ENCODE measurements around the gene UBN1. TPM values are rescaled to one million over a fixed set of nuclear protein-coding genes. Genes with fewer than 3 reads are reported as not detected.

UBN1 gene
- total and polyA plus RNA-seq, 4 donors, result 13.8 to 17.5 (median 16.3) TPM

GRCh38 chr16:4802659-4803287 lies 44.5 kb upstream of the UBN1 start:
- Histone ChIP-seq H3K27ac (ENCODE audit: low read depth, low read length) (peak overlapping the region; percentile 57), H3K4me1 (ENCODE audit: control insufficient read depth, insufficient read depth, low read length) (peaks cover 25% of the 10 kb centered on the region), H3K4me3 (ENCODE audit: low read depth, low read length) (peak overlapping the region; percentile 58), H3K36me3 (ENCODE audit: control insufficient read depth, insufficient read depth, low read length) (peaks cover 69% of the 10 kb centered on the region), H3K9me3 (ENCODE audit: control insufficient read depth, insufficient read depth, low read length) (no peaks in the 10 kb centered on the region), H3K27me3 (ENCODE audit: control insufficient read depth, insufficient read depth, low read length) (no peaks in the 10 kb centered on the region)
- DNase-seq (ENCODE audit: low read depth in 4 of 6, low spot score in 6 of 6), result peak; percentile 80 to 98 (median 88)
- WGBS (ENCODE audit: insufficient coverage), result 0% methylated on average over 55 of the region's 59 CpGs

GRCh38 chr16:4803401-4803844 lies 43.9 kb upstream of the UBN1 start:
- WGBS (ENCODE audit: insufficient coverage), result 36% methylated on average over 7 of the region's 8 CpGs
- H3K27me3 ChIP-seq (ENCODE audit: control insufficient read depth, insufficient read depth, low read length), result no peaks in the 10 kb centered on the region
- no peak overlapping the region for H3K27ac ChIP-seq (ENCODE audit: low read depth, low read length)
- peaks cover 68% of the 10 kb centered on the region for H3K36me3 ChIP-seq (ENCODE audit: control insufficient read depth, insufficient read depth, low read length)
- peak overlapping the region; percentile 58 for H3K4me3 ChIP-seq (ENCODE audit: low read depth, low read length)
- no peaks in the 10 kb centered on the region for H3K9me3 ChIP-seq (ENCODE audit: control insufficient read depth, insufficient read depth, low read length)
- H3K4me1 ChIP-seq (ENCODE audit: control insufficient read depth, insufficient read depth, low read length), result peaks cover 25% of the 10 kb centered on the region
- no peak for DNase-seq (ENCODE audit: low read depth in 4 of 6, low spot score in 6 of 6)

GRCh38 chr16:4803898-4804762 lies 43.2 kb upstream of the UBN1 start:
- Histone ChIP-seq H3K36me3 (ENCODE audit: control insufficient read depth, insufficient read depth, low read length) (peaks cover 61% of the 10 kb centered on the region), H3K9me3 (ENCODE audit: control insufficient read depth, insufficient read depth, low read length) (no peaks in the 10 kb centered on the region), H3K27ac (ENCODE audit: low read depth, low read length) (no peak overlapping the region), H3K4me3 (ENCODE audit: low read depth, low read length) (no peak overlapping the region), H3K27me3 (ENCODE audit: control insufficient read depth, insufficient read depth, low read length) (no peaks in the 10 kb centered on the region), H3K4me1 (ENCODE audit: control insufficient read depth, insufficient read depth, low read length) (peaks cover 25% of the 10 kb centered on the region)
- DNase-seq (ENCODE audit: low read depth in 4 of 6, low spot score in 6 of 6), result no peak
- whole genome bisulfite sequencing (ENCODE audit: insufficient coverage), result 76% methylated on average over 23 of the region's 26 CpGs

- 94% methylated on average over 11 of the region's 11 CpGs for WGBS (ENCODE audit: insufficient coverage)
- Histone ChIP-seq H3K27ac (ENCODE audit: low read depth, low read length) (no peak overlapping the region), H3K36me3 (ENCODE audit: control insufficient read depth, insufficient read depth, low read length) (peaks cover 59% of the 10 kb centered on the region), H3K4me1 (ENCODE audit: control insufficient read depth, insufficient read depth, low read length) (peaks cover 22% of the 10 kb centered on the region), H3K4me3 (ENCODE audit: low read depth, low read length) (no peak overlapping the region), H3K27me3 (ENCODE audit: control insufficient read depth, insufficient read depth, low read length) (no peaks in the 10 kb centered on the region), H3K9me3 (ENCODE audit: control insufficient read depth, insufficient read depth, low read length) (no peaks in the 10 kb centered on the region)
- no peak for DNase-seq (ENCODE audit: low read depth in 4 of 6, low spot score in 6 of 6)
These were observed 42.0 kb upstream of the UBN1 start for GRCh38 chr16:4805231-4805630.

- Histone ChIP-seq H3K27ac (ENCODE audit: low read depth, low read length) (no peak overlapping the region), H3K27me3 (ENCODE audit: control insufficient read depth, insufficient read depth, low read length) (no peaks in the 10 kb centered on the region), H3K9me3 (ENCODE audit: control insufficient read depth, insufficient read depth, low read length) (no peaks in the 10 kb centered on the region), H3K36me3 (ENCODE audit: control insufficient read depth, insufficient read depth, low read length) (peaks cover 59% of the 10 kb centered on the region), H3K4me1 (ENCODE audit: control insufficient read depth, insufficient read depth, low read length) (peaks cover 12% of the 10 kb centered on the region), H3K4me3 (ENCODE audit: low read depth, low read length) (no peak overlapping the region)
- DNase-seq (ENCODE audit: low read depth in 4 of 6, low spot score in 6 of 6), result no peak
- WGBS (ENCODE audit: insufficient coverage), result 97% methylated on average over 3 of the region's 6 CpGs
These were observed 41.0 kb upstream of the UBN1 start for GRCh38 chr16:4806280-4806679.

- DNase-seq (ENCODE audit: low read depth in 4 of 6, low spot score in 6 of 6), result no peak
- no peaks in the 10 kb centered on the region for H3K9me3 ChIP-seq (ENCODE audit: control insufficient read depth, insufficient read depth, low read length)
- H3K27ac ChIP-seq (ENCODE audit: low read depth, low read length), result no peak overlapping the region
- WGBS (ENCODE audit: insufficient coverage), result 97% methylated on average over 3 of the region's 3 CpGs
- H3K36me3 ChIP-seq (ENCODE audit: control insufficient read depth, insufficient read depth, low read length), result peaks cover 75% of the 10 kb centered on the region
- H3K27me3 ChIP-seq (ENCODE audit: control insufficient read depth, insufficient read depth, low read length), result no peaks in the 10 kb centered on the region
- peaks cover 4% of the 10 kb centered on the region for H3K4me1 ChIP-seq (ENCODE audit: control insufficient read depth, insufficient read depth, low read length)
- H3K4me3 ChIP-seq (ENCODE audit: low read depth, low read length), result no peak overlapping the region
These were observed 36.0 kb upstream of the UBN1 start for GRCh38 chr16:4811242-4811641.

- 95% methylated on average over 9 of the region's 9 CpGs for WGBS (ENCODE audit: insufficient coverage)
- H3K27ac ChIP-seq (ENCODE audit: low read depth, low read length), result no peak overlapping the region
- peaks cover 4% of the 10 kb centered on the region for H3K4me1 ChIP-seq (ENCODE audit: control insufficient read depth, insufficient read depth, low read length)
- no peak overlapping the region for H3K4me3 ChIP-seq (ENCODE audit: low read depth, low read length)
- no peak for DNase-seq (ENCODE audit: low read depth in 4 of 6, low spot score in 6 of 6)
- H3K27me3 ChIP-seq (ENCODE audit: control insufficient read depth, insufficient read depth, low read length), result no peaks in the 10 kb centered on the region
- H3K9me3 ChIP-seq (ENCODE audit: control insufficient read depth, insufficient read depth, low read length), result no peaks in the 10 kb centered on the region
- H3K36me3 ChIP-seq (ENCODE audit: control insufficient read depth, insufficient read depth, low read length), result peaks cover 74% of the 10 kb centered on the region
These were observed 35.5 kb upstream of the UBN1 start for GRCh38 chr16:4811773-4812172.

- H3K36me3 ChIP-seq (ENCODE audit: control insufficient read depth, insufficient read depth, low read length), result peaks cover 79% of the 10 kb centered on the region
- WGBS (ENCODE audit: insufficient coverage), result 95% methylated on average over 16 of the region's 16 CpGs
These were observed 33.9 kb upstream of the UBN1 start for GRCh38 chr16:4813251-4814003.

GRCh38 chr16:4814046-4814445 lies 33.2 kb upstream of the UBN1 start:
- Histone ChIP-seq H3K27me3 (ENCODE audit: control insufficient read depth, insufficient read depth, low read length) (no peaks in the 10 kb centered on the region), H3K4me1 (ENCODE audit: control insufficient read depth, insufficient read depth, low read length) (peaks cover 4% of the 10 kb centered on the region), H3K4me3 (ENCODE audit: low read depth, low read length) (no peak overlapping the region), H3K36me3 (ENCODE audit: control insufficient read depth, insufficient read depth, low read length) (peaks cover 85% of the 10 kb centered on the region), H3K9me3 (ENCODE audit: control insufficient read depth, insufficient read depth, low read length) (no peaks in the 10 kb centered on the region), H3K27ac (ENCODE audit: low read depth, low read length) (no peak overlapping the region)
- no peak for DNase-seq (ENCODE audit: low read depth in 4 of 6, low spot score in 6 of 6)

More at GRCh38 chr16:4813251-4814003, 33.9 kb upstream of the UBN1 start:
- no peaks in the 10 kb centered on the region for H3K9me3 ChIP-seq (ENCODE audit: control insufficient read depth, insufficient read depth, low read length)
- peaks cover 4% of the 10 kb centered on the region for H3K4me1 ChIP-seq (ENCODE audit: control insufficient read depth, insufficient read depth, low read length)
- H3K4me3 ChIP-seq (ENCODE audit: low read depth, low read length), result no peak overlapping the region
- no peak overlapping the region for H3K27ac ChIP-seq (ENCODE audit: low read depth, low read length)
- DNase-seq (ENCODE audit: low read depth in 4 of 6, low spot score in 6 of 6), result no peak
- H3K27me3 ChIP-seq (ENCODE audit: control insufficient read depth, insufficient read depth, low read length), result no peaks in the 10 kb centered on the region
